ENCODE data around the gene TENM3.
"Not testable (repeated sequence)": the region's sequence is repeated elsewhere in the genome, so short reads cannot be mapped to it uniquely, and the experiment has no call there.

TENM3 gene

DNA sequence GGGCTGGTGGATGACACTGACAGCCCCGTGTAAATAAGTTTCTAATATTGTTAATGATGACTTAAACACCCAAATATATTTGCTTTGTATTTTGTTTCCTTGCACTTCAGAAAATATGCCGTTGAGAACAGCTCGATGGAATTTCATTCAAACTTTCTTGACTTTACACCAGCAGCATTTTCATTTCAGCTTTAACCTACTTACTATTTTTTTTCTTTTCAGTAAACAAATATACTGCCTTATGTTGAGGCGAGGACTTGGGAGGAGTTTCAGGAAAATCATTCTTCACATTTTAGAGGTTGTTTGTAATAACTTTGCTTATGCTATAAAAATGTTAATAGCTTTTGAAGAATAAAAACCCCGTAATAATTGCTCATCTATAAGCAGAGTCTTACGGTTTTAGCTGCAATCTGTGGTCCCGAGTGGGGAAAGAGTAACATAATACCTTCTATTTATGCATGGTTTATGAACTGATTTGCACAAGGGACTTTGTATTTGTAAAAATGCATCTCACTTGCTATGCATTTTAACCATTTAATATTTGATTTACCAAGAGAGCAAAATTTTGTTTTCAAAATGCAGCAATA, 14.1 kb upstream of the TENM3 start:
- no peak for DNase-seq

DNA sequence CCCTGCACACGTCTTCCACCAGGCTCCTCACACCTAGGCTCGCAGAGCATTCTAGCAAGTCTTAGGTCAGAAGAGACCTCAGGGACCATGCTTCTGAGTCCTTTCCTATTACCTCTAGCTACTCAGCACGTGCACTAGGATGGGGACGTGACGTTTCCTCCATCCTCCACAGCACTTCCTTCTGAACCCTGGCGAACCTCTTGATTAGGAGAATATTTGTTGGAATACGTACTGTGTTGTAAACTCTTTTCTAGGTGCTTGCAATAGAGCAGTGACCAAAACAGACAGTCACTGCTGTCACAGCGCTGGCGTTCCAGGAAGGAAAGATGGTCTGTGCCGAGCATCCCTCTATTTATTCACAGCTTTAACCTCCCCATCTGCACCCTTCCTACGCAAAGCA, 12.9 kb upstream of the TENM3 start:
- DNase-seq: no peak

DNA sequence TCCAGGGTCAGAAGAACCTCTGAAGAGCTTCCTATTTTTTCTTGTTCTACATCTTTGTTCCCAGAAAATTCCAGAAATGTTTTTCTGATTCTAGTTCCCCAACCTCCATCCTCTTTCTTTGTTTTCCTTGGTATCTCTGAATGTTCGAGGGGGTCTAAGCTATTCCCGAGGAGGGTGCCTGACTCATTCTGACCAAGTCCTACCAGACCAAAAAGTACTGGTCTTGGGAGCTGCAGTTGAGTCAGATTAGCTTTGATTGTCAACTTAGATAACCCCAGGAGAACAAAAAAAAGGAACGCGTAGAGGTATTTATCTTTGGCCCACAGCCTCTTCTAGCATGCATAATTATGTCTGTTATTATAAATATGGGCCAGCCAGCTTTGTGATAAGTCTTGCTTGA, 12.1 kb upstream of the TENM3 start:
- no peak for DNase-seq

DNA sequence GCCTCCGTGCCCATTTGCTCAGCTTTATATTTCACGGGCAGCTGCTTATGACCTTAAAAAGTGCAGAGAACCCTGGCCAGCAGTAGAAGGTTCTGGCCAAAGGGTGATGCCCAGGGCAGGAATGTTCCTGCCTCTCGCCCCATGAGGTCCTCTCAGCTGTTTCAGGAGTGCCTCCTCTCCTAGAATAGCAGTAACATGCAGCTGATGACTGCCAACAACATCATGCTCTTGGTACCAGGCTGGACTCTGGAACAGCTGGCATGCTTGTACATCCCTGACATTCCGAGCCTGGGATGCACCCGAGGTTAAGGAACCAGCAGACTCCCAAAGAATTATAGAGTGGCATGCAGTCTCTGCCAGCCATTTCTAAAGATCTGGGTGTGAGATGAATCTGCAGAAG, 11.7 kb upstream of the TENM3 start:
- no peak for DNase-seq

DNA sequence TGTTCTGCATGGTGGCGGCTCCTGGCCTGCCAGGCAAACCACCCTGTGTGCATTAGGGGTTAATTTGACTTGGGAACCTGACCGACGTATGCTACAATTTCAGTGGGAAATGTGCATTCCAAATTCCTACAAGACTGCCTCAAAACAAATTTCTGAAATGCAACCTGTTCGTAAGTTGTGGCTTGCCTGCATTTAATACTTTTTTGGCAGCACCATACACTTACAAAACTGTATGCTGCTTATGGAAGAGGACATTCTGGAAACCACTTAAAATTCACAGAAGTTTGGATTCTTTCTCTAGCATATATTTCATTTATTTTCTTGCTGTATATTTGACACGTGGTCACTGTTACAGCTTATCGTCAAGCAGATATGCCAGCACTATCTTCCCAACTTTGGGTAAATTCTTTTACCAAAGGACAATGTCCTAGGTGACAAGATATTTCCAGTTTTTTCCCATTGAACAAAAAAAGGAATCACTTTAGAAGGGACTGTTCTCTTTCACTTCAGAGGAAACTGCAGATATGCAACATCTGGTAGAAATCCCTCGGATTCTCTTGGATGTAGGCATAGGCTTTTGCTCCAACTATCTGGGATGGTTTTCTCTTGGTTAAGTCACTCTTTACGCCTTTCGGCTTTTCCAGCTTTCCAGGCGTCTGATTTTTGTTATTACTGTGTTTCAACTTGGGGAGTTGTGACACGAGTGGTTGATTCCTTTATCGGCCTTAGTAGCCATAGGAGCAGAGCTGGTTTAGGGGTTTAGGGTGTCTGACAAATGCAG, 9.7 kb upstream of the TENM3 start:
- no peak for DNase-seq

DNA sequence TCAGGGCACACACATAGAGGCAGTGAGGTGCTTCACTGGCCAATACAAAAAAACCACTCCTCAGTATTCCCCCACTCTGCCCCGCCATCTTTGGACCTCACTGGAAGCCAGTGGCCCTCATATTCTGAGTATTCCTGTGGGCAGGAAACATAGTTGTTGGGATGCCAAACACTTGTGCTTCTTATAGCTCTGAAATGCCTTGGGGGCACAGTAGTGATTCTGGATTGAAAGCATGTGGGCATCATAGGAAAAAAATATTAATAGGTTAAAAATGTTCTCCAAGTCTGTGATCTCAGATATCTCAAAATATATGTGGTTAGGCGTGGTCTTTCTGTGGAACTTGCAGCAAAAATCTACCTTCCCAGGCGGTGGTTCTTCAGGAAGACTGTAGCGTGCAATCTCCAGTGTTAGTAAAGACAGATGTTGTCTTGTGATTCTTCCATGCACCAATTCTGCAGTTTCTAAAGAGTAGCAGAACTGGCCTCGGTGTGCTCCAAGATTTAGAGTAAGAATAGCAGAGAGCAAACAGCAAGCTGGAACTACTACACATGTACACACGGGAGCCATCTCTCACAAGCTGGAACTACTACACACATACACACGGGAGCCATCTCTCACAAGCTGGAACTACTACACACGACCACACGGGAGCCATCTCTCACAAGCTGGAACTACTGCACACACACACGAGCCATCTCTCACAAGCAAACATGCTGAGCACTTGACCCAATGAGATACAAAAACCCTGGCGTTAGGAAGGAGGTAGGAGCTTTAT, 8.0 kb upstream of the TENM3 start:
- no peak for DNase-seq

DNA sequence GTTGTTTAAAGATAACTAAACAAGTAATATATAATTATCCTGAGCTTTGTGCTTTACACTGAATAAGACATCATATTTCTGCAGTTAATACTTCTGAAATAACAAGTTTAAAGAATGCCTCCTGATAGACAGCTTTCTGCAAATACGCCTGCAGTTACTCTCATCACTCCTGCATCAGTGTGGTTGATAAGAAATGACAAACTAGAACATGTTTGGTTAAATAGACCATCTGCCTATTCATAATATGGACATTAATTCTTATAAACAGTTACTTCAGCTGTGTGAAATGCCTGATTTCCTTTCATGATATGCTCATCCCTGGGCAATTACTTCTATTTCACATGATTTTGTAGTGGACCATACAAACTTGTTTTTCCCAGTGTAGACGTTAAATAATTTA, 7.0 kb upstream of the TENM3 start:
- DNase-seq: no peak

DNA sequence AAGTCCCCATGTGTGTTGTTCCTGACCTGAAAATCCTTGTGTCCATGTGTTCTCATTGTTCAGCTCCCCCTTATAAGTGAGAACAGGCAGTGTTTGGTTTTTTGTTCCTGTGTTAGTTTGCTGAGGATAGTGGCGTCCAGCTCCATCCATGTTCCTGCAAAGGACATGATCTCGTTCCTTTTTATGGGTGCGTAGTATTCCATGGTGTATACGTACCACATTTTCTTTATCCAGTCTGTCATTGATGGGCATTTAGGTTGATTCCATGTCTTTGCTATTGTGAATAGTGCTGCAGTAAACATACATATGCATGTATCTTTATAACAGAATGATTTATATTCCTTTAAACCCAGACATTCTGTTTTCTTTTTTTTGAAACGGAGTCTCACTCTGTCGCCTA, 6.2 kb upstream of the TENM3 start:
- DNase-seq: not testable (repeated sequence)

DNA sequence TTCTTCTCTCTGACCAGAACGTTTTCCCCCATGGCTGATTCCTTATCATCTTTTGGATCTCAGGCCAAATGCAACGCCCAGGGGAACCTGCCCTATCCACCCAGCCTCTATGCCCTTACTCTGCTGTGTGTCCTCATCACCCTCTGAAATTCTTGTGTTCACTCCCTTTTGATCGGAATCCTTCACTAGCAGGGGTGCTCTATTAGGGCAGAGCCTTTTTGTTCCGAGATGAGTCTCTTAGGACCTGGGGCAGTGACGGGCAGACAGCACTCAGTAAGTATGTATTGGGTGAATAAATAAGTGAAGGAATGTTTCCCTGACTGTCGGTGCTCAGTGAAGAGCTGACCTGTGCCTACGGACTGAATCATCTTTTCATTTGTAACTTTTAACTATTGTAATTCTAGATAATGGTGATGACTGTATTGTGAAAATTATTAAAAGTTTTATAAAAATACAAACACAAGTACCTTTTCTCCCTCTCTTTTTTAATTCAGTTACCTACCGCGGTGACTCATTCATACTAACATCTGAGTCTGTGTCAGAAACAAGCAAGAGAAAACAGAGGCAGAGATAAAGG, 4.8 kb upstream of the TENM3 start:
- DNase-seq: no peak

DNA sequence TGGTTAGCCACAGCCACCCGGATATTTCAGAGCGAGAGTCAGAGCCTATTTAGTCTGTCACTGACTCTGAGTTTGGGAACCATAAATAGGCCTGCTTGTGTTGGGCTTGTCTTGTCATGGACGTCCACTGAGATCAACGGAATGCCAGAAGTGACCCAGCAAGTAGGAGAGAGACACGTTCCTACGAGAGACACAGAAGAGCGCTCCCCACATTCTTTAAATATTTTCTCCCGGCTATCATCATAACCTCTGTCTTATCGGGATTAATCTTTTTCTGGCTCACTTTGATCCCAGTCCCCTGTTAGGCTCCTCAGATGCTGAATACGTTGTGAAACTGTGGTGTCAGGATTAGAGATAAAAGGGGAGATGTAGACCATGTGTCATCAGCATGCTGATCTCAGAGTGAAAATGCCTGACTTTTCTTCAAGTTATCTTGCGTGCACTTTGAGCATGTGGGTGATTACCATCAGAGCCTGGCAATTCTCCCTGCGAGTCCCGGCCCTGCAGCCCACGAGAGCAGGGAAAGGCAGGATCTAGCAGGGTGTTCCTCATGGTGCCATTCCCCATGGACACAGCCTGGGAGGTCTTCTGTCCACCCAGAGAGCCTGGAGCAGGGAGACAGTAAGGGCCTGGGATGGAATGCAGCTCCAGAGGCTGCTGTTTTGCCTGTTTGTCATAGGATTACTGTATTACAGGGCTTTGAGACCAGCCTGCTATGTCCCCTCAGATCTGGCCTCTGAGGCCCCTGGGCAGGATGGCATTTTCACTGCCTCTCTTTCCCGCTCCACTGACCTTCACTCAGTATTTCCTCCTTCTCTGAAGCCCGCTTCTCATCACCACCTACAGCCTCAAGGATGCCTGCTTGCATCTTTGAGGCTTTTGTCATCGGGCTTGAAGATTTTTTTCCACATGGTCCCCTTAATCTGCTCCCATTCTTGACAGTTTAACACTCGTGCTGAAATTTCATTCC, 2.8 kb upstream of the TENM3 start:
- DNase-seq: no peak

DNA sequence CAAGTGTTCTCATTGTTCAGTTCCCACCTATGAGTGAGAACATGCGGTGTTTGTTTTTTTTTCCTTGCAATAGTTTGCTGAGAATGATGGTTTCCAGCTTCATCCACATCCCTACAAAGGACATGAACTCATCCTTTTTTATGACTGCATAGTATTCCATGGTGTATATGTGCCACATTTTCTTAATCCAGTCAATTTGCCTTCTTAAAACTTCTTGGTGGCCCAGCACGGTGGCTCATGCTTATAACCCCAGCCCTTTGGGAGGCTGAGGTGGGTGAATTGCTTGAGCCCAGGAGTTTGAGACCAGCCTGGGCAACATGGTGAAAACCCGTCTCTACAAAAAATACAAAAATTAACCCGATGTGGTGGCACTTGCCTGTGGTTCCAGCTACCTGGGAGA, 942 bp upstream of the TENM3 start:
- DNase-seq: not testable (repeated sequence)

DNA sequence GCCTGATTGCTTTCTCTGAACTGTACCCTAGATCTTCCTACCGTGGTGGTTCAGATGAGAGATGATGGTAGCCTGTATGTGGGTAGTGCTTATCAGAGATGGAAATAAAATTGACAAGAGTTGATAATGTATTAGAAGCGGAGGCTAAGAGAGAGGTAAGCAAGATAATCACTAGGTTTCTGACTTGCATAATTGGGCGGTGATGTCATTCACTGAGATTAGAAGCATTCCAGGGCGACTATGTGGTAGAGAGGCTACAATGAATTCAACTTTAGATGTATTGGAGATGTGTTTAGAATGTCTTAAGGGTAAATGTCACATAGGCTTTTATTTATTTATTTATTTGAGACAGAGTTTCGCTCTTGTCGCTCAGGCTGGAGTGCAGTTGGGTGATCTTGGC, 415 bp upstream of the TENM3 start:
- DNase-seq: no peak

DNA sequence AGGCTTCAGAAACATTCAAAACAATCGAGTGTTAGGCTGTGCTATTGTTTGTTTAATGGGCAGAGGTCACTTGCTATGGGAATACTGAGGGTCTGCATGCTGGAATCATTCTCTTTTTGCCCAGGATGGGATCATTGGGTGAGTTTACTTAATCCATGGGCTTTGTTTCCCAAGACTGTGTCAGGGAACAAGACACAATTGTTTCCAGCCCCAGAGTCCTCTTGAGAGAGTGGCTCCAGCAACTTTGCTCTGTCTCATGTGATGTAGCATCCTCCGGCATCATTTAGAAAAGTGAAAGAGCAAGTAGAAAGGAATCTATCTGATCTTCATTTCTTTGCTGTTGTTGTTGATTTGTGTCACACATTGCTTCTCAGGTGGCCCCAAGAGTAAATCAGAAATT, 1.8 kb downstream of the TENM3 start:
- DNase-seq: no peak

DNA sequence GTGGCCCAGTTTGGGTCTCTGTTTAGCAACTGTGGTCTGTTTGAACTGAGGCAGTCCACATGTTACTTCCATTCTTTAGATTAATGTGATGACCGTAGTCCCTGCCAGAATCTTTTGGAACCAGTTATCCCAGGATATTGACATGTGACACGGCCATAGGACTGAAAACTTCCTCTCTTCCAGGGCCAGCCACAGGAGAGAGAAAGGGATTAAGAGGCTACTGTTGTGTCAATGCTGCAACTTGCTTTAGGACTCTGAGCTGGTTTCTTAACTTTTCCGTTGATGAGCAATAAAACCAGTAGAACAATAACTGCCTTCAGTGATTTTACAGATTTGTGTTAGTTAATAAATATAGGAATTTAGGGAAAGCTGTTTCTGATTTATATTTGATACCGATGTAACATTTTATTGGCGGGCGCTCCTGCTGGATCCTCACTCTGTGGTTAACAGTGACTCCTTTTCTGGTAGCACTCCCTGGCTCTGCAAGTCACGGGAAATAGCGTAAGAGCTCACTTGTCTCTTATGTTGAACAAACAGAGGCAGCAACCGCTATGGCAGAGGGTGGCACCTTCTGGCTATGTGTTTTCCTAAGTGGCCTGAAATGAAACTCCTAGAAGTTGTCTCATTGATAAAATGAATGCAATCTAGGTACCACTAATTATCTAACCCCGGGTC, 2.5 kb downstream of the TENM3 start:
- no peak for DNase-seq

DNA sequence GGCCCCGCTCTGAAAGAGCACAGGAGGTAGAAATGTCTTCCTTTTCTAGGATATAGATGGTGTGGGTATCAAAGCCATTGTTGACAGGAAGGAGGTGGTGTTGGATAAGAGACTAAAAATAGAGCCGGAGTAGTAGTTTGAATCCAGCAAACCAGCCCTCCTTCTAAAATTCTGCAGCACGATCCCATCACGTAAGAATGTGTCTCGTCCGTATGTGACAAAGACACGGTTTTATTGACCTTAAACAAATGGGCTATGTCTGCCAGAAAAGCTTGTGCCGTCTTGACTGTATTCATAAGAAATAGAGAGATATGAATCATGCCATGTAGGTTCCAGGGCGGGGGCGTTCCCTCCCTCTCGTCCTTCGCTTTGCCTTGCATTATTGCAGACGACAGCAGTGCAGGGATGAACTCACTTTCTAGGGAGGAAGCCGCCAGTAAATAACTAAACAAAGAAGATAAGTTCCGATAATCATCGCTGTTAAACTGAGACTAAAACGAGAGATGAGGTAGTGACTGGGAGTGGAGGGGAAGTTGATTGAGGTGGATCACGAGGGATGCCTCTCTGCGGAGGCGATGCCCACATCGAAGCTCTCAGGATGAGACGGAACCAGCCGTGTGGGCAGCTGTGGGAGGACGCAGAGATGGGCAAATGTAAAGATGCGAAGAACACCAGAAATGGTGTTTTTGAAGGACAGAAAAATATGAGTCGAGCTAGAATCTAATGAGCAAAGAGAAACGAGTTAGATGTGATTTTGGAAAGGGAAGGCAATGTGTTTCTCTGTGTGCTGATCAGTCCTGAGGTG, 3.4 kb downstream of the TENM3 start:
- no peak for DNase-seq

DNA sequence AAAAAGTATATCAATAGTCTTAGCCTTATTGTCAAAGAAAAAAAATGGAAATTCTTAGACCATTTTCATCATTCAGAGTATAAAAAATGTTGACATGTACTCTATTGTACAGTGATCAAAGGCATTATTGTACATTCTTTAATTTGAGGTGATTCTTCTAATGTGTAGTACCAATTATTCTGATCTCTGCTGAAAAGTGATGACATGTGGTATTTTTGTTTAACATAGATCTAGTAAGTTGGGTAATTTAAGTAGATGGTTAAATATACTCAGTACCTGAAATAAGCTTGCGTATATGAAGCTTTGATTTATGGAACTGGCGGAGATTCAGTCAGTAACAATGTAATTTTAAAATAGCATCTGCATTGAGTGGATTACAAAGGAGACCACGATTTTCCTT, 5.1 kb downstream of the TENM3 start:
- no peak for DNase-seq

DNA sequence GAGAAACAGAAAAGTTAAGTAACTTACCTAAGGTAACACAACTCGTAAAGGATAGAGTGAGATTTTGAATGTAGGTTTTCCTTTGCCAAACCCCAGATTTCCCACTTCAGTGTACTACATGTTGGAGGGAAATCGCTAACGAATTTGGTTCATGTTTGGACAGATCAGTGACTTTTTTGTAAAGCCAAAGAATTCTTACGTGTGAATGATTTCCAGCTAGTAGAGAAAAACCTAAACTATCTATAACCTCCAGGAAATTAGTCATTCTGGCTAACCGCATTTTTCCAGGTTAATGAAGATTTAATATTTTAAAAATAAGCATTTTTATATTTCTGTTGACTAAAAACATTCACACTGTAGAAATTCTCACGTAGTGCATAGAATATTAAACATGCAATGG, 7.2 kb downstream of the TENM3 start:
- DNase-seq: no peak

DNA sequence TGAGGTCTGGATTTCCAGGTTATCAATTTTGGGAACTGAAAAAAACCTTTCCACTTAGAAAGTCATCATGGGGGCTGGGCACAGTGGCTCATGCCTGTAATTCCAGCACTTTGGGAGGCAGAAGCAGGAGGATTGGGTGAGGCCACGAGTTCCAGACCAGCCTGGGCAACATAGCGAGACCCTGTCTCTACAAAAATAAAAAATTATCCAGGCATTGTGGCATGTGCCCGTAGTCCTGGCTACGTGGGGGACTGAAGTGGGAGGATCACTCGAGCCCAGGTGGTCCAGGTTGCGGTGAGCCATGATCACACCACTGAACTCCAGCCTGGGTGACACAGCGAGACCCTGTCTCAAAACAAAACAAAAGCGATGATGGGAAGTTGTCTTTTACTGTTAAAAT, 7.9 kb downstream of the TENM3 start:
- no peak for DNase-seq

DNA sequence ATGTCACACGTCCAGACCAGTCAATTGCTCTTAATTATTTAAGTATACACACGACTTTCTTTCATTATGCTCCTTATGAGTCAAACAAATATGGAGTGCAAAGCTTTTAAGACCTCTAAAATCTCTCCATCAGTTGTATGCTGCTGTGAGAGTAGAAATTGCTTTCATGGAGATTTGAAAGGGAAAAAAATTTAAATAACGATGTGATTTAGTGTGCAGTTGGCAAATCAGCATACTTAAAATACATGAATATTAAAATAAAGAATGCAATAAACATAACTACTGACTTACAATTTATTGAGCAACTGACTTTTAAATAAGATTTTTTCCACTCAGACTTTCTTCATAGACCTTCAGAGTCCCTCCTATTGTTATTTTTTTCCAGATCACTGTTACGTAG, 9.0 kb downstream of the TENM3 start:
- no peak for DNase-seq

DNA sequence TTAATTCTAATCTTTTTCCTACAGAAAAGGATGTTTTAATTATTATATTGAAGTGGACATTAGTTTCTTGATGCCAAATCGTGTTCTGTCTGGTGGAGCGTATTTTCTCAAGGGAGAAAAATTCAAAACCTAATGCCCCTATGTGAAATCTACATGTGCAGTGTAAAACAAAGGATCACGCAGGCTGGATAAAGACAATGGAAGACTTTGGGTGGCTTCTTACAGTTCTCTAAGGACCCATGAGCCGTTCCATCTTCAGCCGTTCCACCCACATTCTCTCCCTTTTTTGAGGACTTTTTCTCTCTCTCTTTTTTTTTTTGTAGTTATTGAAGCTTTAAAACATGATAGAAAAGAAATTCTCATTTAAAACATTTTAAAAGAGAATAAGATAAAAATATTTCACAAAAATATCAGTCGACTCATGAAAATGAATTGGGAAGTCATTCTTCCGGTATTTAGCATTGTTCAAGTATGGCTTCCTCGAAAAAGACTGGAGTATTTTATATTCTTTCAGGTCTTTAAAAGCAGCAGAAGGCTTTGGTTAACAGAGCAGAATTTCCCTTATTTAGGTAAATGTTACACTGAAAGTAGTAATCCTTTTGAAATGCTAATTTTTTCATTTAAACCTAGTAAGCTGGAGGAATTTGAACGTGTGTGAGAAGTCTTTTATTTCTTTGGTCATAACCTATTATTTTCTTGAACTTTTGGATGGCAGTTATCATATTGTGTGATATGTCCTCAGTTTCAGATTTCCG, 11.0 kb downstream of the TENM3 start:
- DNase-seq: no peak

Data from effector CD4-positive, alpha-beta T cell (primary cell).